NCI-H2107 treated with DMSO at 0.1 percent for 48 hours (cell line): ENCODE data around the gene TBC1D1.
"Not testable (repeated sequence)": the region's sequence is repeated elsewhere in the genome, so short reads cannot be mapped to it uniquely, and the experiment has no call there.

ENCODE experiments used
- DNase-seq: peaks from one replicate; lab custom pipeline; 2025; ENCODE audit not compliant: unreplicated experiment; lab: John Stamatoyannopoulos, UW

TBC1D1 gene

DNA sequence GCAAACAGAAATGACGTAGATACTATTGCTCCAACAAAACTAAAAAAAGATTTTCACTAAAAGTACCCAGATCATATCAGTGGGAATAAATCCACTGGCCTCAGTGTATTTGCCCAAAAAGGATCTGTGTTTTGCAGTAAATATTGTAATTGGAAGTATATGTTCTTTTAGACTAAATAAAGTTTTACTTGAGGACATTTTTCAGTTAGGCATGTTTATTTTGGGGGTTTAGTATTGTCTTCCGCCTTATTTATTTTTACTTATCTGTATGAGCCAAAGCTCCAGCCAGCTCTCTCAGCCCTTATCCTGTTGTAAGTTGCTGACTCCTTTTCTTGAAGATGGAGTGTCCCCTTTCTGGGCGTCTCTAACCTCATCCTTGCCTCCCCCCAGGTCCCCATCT, 119.1 kb downstream of the TBC1D1 start:
- no peak for DNase-seq

DNA sequence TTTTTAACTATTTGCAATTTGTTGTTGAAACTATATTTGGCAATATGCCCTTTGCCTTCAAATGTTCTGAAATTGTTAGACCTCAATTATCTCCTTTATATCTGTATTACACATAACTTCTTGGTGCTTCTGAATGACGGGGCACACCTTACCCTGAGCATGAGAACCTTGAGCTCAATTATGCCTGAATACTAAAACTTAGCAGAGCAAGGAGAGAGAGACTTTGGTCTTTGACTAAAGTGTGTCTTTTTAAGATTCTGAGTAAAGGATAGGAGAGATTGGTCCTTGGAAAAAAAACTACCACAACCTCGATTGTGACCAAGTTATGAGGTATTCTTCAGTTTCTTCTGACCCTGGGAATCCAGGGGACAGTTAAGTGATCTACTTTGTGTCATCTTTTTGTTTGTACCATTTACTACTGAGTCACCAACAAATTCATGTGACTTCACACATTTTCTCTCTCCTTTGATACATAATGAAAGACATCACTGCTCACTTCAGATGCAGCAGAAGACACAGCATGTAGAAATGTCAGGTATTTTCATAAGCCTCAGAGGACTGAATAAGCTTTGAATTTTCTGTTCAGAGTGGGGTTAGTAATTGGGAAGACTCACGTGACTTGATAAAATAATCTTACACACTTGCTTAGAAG, 120.8 kb downstream of the TBC1D1 start:
- DNase-seq = no peak

DNA sequence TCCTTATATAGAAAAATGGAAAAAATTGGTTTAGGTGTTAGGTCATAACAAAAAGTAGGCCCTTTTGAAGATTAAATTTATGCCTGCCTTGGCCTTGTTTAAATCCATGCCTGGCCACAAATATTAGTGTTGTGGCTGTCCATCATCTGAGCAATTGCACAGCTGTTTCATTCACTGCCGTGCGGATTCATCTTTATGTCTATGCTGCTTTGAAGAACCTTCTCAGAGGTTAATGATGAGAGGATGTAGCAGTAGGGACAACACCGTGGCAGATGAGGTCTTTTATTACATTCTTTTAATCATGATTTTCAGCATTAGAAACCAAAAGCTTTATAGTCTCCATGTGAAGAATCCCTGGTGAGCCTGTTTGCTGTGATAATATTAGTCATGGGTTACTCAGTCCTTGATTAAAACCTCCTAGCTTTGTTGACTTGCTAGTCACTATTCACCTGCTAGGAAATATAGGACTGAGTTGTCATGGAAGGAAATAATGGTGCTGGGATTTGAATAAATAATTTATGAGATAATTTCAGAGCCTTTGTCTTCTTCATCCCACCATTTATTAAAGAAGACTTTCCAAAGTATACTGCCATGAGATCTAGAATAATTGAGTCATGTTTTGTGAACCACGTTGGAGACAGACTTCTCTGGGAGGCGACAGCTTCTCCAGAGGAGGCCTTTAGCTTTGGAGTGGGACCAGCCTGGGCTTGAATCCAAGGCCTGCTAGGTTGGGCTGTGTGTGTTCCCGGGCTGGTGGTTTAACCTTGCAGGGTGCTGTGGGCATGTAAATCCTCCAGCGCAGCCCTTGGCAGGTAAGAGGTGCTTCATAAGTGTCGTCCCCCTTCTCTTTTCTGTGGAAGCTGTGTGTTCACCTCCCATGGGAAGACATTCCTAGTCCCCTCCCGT, 122.8 kb downstream of the TBC1D1 start:
- no peak for DNase-seq

DNA sequence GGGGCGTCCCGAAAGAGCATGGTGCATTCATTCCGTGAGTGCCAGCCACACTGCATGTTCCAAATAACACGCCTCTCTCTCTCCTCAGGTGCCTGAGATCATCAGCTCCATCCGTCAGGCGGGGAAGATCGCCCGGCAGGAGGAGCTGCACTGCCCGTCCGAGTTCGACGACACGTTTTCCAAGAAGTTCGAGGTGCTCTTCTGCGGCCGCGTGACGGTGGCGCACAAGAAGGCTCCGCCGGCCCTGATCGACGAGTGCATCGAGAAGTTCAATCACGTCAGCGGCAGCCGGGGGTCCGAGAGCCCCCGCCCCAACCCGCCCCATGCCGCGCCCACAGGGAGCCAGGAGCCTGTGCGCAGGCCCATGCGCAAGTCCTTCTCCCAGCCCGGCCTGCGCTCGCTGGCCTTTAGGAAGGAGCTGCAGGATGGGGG, 123.6 kb downstream of the TBC1D1 start:
- no peak for DNase-seq

DNA sequence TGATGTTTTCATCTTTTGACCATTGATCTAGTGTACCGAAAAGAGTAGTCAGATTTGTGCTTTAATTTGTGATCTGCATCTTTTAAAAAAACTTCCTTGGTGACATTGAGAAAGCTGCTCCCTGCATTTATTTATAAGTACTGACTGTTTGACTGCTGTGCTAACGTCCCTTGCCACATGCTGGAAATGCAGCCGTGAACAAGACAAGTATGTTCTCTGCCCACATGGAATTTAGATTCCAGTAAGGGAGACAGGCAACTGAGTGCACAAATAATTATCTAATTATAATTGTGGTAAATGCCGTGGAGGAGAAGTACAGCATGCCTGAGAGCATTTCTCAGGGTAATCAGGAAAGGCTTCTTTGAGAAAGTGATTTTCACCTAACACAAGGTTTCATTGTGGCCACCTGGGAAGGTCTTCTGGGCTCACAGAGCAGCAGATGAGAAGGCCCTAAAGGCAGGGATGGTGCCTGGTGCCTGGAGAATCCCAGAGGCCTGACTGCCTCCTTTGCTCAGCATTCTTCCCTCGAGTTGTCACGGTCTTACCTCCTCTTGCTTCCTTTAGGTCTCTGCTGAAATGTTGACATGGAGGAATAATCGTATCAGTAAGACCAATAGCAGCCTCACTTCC, 125.1 kb downstream of the TBC1D1 start:
- no peak for DNase-seq

DNA sequence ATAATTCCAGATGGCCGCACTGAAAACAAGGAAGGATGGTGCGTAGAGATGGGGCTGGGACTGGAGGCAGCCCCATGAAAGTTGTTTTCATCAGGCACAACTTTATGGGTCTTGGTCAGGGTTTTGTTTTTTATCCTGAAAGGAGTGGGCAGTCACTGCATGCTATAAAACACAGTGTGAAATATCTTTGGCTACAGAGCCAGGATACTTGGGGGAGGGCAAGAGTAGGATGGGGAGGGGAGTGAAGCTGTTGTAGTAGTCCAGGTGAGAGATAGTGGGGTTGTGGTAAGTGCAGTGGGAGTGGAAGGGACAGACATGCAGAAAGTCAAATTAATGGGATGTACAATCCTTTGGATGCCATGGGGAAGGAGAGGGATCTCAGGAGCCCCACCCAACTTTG, 125.8 kb downstream of the TBC1D1 start:
- DNase-seq = no peak

DNA sequence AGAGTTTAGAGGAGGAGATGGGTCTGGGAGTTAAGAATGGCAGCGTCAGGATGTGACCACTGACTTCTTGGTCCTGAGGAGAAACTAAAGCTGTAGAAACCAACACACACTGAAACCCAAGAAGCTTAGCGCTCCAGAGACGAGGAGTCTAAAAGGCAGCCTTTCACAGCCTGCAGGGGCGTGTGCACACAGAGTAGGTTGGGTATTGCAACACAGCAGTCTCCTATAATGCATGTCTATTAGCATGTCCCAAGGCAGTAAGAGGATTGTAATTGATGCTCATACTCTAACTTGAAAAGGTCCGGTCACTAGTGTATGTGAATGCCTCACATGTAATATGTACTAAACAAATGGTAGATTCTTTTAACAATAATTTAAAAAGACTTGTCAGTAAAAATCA, 126.7 kb downstream of the TBC1D1 start:
- no peak for DNase-seq

DNA sequence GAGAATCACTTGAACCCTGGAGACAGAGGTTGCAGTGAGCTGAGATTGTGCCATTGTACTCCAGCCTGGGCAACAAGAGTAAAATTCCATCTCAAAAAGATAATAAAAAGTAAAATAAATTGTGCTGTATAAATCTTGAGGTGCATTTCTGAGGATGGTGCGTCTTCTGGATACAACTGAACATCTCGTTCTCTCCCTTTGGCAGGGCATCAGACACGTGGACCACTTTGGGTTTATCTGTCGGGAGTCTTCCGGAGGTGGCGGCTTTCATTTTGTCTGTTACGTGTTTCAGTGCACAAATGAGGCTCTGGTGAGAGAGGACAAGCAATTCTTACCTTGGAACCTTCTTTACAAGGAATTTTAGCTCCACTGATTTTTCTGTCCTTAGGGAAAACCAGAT, 129.5 kb downstream of the TBC1D1 start:
- no peak for DNase-seq

DNA sequence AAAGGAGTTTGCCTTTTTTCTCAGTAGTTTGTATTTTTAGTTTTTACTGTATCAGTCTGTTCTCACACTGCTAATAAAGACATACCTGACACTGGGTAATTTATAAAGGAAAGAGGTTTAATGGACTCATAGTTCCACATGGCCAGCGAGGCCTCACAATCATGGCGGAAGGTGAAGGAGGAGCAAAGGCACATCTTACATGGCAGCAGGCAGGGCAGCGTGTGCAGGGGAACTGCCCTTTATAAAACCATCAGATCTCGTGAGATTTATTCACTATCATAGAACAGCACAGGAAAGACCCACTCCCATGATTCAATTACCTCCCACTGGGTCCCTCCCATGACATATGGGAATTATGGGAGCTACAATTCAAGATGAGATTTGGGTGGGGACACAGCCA, 130.1 kb downstream of the TBC1D1 start:
- DNase-seq = not testable (repeated sequence)

DNA sequence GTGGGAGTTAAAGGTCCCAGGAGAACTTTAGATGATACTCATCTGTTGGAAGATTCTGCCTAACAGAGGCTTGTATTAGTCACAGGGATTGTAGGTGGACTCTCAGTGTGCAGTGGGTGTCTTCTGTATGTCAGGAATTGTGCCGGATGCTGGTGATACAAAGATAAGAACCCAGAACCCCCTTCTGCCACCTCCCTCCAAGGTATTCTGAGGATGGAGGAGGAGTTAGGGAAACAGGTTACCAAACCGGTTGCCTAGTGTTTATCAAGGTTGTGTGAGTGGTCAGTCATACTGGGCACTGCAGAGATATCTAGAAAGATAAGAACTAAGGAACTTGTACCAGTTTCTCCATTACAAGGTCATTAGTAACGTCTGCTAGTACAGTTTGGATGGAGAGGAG, 130.9 kb downstream of the TBC1D1 start:
- no peak for DNase-seq

DNA sequence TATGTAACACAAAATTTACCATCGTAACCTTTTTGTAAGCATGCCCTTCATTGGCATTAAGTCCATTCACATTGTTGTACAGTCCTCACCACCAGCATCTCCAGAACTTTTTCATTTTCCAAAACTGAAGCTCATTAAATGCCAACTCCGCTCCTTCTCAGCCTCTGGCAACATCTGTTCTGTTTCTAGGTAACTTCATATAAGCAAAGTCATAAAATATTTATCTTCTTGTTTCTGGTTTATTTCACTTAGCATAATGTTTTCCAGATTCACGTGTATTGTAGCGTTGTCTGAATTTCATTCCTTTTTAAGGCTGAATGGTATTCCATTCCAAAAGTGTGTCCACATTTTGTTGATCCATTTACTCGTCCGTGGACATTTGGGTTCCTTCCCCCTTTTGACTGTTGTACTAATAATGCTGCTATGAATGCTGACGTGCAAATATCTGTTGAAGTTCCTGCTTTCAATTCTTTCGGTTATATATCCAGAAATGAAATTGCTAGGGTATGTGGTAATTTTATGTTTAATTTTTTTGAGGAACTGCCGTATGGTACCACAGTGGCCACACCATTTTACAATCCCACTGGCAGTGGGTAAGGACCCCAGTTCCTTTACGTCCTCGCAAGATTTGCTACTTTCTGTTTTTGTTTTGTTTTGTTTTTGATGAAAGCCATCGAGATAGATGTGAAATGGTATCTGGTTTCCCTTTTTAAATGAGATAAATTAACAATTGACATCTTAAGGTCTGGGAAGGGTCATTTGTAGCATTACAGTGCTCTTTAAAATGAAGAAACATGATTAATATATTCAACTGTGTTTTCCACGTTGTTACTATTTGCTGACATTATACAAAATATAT, 132.7 kb downstream of the TBC1D1 start:
- DNase-seq = no peak

DNA sequence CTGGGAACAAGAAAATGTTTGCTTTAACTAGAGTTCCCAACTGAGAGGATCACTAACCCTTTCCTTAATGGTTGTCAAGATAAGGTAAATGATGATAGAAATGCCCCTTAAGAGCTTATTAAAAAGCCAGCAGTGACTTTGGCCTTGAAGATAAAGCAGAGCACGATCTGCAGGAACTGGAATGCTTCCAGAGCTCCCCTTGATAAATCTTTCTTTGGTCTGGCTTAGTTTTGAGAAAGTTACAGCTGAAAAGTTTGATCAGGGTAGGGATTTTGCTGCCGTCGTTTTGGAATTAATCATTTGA, 133.3 kb downstream of the TBC1D1 start:
- no peak for DNase-seq

DNA sequence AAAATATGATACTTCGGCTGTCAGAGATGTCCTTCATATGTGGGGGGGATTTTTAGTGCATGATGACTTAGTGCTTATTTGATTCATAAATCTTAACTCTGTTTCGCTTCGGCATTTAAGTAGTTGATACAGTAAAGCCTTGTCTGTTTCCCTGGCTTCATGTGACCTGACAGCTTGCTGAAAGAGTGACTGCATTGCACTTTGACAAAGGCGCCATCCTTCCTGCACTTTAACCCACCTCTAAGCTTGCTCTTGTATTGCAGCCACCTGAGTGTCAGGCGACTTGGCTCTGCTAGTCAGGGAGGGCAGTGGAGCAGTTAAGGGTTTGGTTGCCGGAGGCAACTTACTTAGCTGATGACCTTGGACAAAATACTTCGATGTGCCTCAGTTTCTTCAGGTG, 134.8 kb downstream of the TBC1D1 start:
- DNase-seq = no peak

DNA sequence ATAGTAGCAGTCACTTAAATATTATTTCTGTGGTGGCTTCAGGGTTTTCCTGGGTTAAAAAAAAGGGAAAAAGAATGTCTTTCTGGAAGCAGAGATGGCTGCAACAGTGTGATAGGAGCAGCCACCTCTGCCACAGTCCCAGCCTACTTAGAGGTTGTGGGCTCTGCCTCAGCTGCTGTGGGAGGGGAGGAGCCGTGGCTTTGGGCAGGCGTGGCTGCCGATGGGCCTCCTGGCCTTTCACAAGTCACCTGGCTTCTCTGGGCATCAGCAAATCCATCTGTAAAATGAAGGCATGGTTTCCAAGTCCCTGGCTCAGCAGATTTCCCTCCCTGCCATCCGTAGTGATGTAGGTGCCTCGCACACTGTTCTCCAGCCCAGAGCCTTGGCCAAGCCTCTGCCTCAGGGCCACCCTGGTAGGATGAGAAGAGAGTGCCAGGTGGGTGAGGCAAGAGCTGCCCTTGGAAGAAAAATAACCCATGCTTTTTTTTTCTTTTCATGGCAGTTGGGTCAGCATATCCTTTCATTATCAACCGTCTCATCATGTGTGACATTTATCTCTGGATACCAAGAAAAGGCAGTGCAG, 135.4 kb downstream of the TBC1D1 start:
- DNase-seq = no peak

DNA sequence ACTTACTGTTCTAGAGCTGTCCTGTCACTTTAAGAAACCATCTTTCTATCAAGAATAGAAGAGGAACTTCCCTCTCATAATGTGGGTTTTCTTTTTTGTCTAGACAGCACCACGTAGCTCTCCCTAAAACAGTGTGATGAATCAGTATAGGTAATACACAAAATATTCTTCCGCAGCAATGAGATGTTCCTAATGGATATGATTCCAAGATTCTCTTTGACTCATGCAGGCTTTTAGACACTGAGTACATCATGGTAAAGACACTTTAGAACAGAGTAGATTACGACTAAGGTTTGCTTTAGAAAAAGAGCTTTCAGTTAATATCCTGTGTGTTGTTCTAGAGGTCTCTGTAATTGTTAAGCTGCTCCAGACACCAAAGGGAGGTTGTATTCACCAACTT, 139.1 kb downstream of the TBC1D1 start:
- DNase-seq = no peak

DNA sequence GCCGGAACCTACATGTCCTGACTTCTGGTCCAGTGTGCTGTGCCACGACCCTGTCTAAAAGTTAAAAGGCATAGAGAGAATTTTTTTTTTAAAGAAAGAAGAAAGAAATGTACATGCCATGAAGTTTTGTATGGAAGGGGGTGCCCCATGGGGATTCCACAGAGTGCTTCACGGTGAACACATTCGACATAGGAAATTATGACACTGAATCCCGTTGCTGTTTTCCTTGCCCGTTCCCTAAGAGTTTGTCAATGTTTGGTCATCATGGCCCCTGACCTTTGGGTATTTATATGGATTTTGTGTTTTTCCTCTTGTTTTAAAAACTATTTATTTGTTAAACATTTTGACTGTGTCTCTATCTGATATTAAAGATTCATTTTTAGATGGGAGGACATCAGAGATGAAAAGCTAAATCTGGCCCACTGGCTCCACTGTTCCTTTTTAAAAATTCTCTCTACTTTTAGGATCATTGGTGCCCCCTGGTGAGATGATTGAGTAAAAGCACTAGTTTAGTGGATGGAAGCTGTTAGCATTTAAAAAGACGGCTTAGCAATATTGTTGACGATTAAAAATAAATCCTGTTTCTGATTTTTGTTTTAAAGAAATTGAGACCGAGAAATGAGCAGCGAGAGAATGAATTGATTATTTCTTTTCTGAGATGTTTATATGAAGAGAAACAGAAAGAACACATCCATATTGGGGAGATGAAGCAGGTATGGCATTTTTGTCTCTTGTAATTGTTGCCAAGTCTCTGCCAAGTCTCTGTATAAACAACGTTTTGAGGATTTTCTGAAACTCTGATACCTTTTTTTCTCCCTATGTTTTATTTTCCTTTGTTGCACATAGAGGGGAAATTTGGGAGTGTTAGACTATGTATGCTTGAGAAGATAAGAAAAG, 144.3 kb downstream of the TBC1D1 start:
- peak; percentile 42 for DNase-seq

DNA sequence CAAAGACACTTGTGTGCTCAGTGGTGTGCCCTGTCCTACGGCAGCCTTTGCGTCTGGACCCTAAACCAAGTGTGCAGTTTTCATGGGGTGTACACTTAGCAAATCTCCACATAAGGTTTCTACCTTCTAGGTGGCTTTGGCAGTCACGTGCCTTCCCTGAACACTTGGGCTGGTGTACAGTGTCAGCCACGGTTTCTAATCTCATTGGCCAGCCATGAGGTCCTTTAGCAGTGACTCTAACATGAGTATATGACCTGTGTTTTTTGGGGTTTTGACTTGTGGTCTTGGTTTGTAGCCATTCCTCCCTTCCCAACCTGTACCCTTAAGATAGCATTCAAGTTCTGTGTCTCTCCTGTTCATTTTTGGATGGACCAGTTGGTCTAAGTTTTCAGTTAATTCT, 145.7 kb downstream of the TBC1D1 start:
- DNase-seq = no peak

DNA sequence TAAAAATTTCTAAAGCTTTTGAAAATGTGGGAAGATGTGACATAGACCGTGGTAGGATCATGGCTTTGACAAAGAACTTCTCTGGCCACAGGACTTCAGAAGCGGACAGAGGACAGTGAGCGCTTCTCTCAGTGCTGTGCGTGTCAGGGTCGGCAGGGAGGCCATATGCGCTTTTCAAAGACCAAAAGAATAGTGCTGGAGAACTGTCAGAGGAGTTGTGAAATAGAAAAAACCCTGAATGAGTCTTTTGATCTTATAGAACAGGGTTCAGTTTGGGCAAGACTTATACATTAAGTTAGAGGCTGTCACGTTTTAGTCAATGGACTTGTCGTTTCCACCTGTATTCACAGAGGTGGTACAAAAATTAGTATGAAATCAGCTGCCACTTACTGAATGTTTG, 146.7 kb downstream of the TBC1D1 start:
- DNase-seq = no peak

DNA sequence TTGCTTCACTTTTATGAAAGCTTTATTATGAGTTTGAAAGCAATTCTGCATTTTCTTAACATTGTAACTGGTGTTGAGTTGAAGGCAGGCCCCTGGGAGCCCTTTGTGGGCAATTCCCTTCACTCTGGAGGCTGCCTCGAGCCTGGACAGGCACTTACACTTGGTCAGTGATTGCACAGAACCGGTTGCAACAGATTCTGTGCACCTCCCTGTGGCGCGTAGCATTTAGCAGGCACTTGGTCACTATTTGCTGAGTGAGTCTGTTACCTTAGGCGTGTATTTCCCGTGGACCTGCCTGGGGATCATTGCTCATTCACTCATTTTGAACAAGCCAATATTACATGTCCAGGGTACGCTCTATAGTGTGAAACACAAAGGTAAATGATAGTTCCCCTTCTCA, 149.7 kb downstream of the TBC1D1 start:
- DNase-seq = no peak

DNA sequence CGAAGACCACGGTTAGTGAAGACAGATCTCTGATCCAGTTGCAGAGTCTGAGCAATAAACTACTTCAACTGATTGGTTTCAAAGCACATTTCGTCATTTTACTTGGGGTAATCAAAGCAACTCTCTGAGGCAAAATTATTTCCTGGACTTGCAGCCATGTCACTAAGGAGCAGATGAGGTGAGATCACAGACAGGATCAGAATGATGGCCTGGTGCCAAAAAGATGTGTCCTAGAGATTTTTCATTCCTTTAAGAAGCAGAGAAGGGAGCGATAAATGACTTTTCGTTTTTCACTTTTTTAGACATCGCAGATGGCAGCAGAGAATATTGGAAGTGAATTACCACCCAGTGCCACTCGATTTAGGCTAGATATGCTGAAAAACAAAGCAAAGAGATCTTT, 153.2 kb downstream of the TBC1D1 start:
- DNase-seq = no peak
